Keratinocyte (primary cell): ENCODE measurements around the gene RRP8. TPM values are rescaled to one million over a fixed set of nuclear protein-coding genes. Genes with fewer than 3 reads are reported as not detected.

ENCODE experiments used
- DNase-seq: peaks from one replicate; pipeline ENCODE4 v3.0.0-alpha.2; 2011; ENCODE audit warnings: low read depth, missing footprints, low spot score
- FAIRE-seq: peaks from 2 replicates; lab custom pipeline; 2011; peaks lifted over from hg19 to GRCh38; lab: Jason Lieb, UNC
- H2AFZ ChIP-seq: 2 replicates; pipeline ENCODE4 v1.6.0; 2012; ENCODE audit warnings: low read length, control low read depth, inconsistent platforms; ENCODE audit not compliant: control insufficient read depth
- H3K27ac ChIP-seq: 2 replicates; pipeline ENCODE4 v1.5.1; 2011; ENCODE audit warnings: low read length; ENCODE audit not compliant: control insufficient read depth, insufficient read depth
- H3K27me3 ChIP-seq: 3 replicates; pipeline ENCODE4 v1.6.0; 2011; ENCODE audit warnings: low read length; ENCODE audit not compliant: control insufficient read depth, insufficient read depth; ENCODE audit errors: extremely low read depth
- H3K36me3 ChIP-seq, 2 experiments: 2 replicates in 1 of 2; 3 replicates in 1 of 2; pipeline ENCODE4 v1.5.1; 2011; ENCODE audit warnings: low read length in 2 of 2, mild to moderate bottlenecking in 1 of 2; ENCODE audit not compliant: control insufficient read depth in 2 of 2, insufficient read depth in 2 of 2; ENCODE audit errors: extremely low read depth in 1 of 2
- H3K4me1 ChIP-seq: 3 replicates; pipeline ENCODE4 v1.5.1; 2011; ENCODE audit warnings: low read length; ENCODE audit not compliant: control insufficient read depth, insufficient read depth; ENCODE audit errors: extremely low read depth
- H3K4me2 ChIP-seq: 3 replicates; pipeline ENCODE4 v1.6.0; 2011; ENCODE audit warnings: low read depth, low read length; ENCODE audit not compliant: control insufficient read depth, insufficient read depth; ENCODE audit errors: extremely low read depth
- H3K4me3 ChIP-seq, 3 experiments: fragments of 200-600 bp in 1 of 3; sonication (generic) in 1 of 3; 2 replicates in 2 of 3; 3 replicates in 1 of 3; pipeline ENCODE4 v1.5.1; 2011 to 2016; ENCODE audit warnings: low read length in 3 of 3, mild to moderate bottlenecking in 3 of 3, control low read depth in 2 of 3, inconsistent platforms in 1 of 3, low read depth in 1 of 3, mixed read lengths in 1 of 3, mixed run types in 1 of 3, moderate library complexity in 1 of 3; ENCODE audit not compliant: control insufficient read depth in 2 of 3, insufficient read depth in 2 of 3; ENCODE audit errors: extremely low read depth in 1 of 3
- H3K79me2 ChIP-seq: 2 replicates; pipeline ENCODE4 v1.6.0; 2012; ENCODE audit warnings: low read length; ENCODE audit not compliant: control insufficient read depth, insufficient read depth
- H3K9ac ChIP-seq: 3 replicates; pipeline ENCODE4 v1.6.0; 2011; ENCODE audit warnings: low read length; ENCODE audit not compliant: control insufficient read depth, insufficient read depth; ENCODE audit errors: extremely low read depth
- H3K9me1 ChIP-seq: 3 replicates; pipeline ENCODE4 v1.6.0; 2011; ENCODE audit warnings: low read length; ENCODE audit not compliant: control insufficient read depth, insufficient read depth; ENCODE audit errors: extremely low read depth
- H3K9me3 ChIP-seq: 2 replicates; pipeline ENCODE4 v1.5.1; 2012; ENCODE audit warnings: low read depth, low read length; ENCODE audit not compliant: control insufficient read depth
- H4K20me1 ChIP-seq: 3 replicates; pipeline ENCODE4 v1.6.0; 2011; ENCODE audit warnings: low read length; ENCODE audit not compliant: control insufficient read depth, insufficient read depth; ENCODE audit errors: extremely low read depth
- CTCF ChIP-seq, 3 experiments: IDR thresholded peaks in 1 of 3; conservative IDR thresholded peaks in 1 of 3; optimal IDR thresholded peaks in 1 of 3; 2 replicates in 2 of 3; 3 replicates in 1 of 3; pipeline versions ENCODE3 to v1.5.1; 2011; ENCODE audit warnings: low read length in 3 of 3, mild to moderate bottlenecking in 3 of 3, moderate library complexity in 2 of 3, control low read depth in 1 of 3, inconsistent platforms in 1 of 3; ENCODE audit not compliant: insufficient read depth in 2 of 3; ENCODE audit errors: extremely low read depth in 1 of 3
- EZH2 ChIP-seq: IDR thresholded peaks from one replicate; pipeline ENCODE4 v1.6.1; 2012; ENCODE audit warnings: inconsistent platforms, mild to moderate bottlenecking, low read length, moderate library complexity
- dilution Hi-C: fragments of 300-500 bp; cut with MboI; formaldehyde crosslinking; loops from one replicate; pipeline ENCODE4 v1.7.0; 2020; ENCODE audit warnings: low sequenced_read_pairs; ENCODE audit not compliant: extremely low pct_ligation_motif_present
- polyA plus RNA-seq, 5 experiments: library from polyadenylated mRNA; depleted of rRNA in 3 of 5; stranded (reverse) in 3 of 5; stranded (forward) in 1 of 5; unstranded in 1 of 5; fragments of >200 nt; gene quantifications; 1 replicate in 1 of 5; 2 replicates in 3 of 5; 3 replicates in 1 of 5; pipeline versions ENCODE4 v1.2.1 to v1.2.3, GENCODE V29; 2011 to 2012; ENCODE audit warnings: missing spikeins in 2 of 5, low read depth in 1 of 5, low replicate concordance in 1 of 5

Gene RRP8
- polyA plus RNA-seq, 1 donor (not counting 4 experiments of a cell fraction or from before 2014, with no cell fraction given) = 15.0 TPM

DNA sequence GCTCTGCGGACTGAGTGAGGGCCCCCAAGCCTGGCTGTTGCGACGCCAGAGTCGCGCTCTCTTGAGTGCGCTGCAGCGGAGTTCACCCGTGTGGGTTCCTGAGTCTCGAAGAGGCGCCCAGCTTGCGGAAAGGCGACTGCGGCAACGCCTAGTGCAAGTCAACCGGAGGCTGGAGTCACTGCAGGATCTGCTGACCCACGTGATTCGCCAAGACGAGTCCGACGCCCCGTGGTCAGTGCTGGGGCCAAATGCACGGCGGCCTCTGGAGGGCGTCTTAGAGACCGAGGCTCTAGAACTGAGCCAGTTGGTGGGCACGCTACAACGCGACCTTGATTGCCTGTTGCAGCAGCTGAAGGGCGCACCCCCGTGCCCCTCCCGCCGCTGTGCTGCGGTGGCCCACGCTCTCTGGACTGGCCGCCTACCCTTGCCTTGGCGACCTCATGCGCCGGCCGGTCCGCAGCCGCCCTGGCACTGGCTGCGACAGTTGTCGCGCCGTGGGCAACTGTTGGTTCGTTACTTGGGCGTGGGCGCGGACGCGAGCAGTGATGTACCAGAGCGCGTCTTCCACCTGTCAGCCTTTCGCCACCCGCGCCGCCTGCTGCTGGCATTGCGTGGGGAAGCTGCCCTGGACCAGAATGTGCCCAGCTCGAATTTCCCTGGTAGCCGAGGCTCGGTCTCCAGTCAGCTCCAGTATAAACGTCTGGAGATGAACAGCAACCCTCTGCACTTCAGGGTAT, 32.6 kb downstream of the RRP8 start:
- FAIRE-seq = no peak
- no peak for TF ChIP-seq EZH2
- TF ChIP-seq CTCF (optimal IDR thresholded peaks at IDR 0.05 in 1 of 3, IDR thresholded peaks at IDR 0.05 in 1 of 3, conservative IDR thresholded peaks at IDR 0.05 in 1 of 3; ENCODE audit: extremely low read depth in 1 of 3, insufficient read depth in 2 of 3, low read length in 3 of 3) = no peak
- no peak overlapping the region for H3K9ac ChIP-seq
- H3K27me3 ChIP-seq = no peaks in the 10 kb centered on the region
- no peak overlapping the region for H3K4me3 ChIP-seq
- no peaks in the 10 kb centered on the region for H3K9me1 ChIP-seq
- H3K4me1 ChIP-seq = peaks cover 5% of the 10 kb centered on the region
- H4K20me1 ChIP-seq = no peaks in the 10 kb centered on the region
- DNase-seq = no peak
- no peak overlapping the region for H2AFZ ChIP-seq
- no peaks in the 10 kb centered on the region for H3K9me3 ChIP-seq
- dilution Hi-C loops = no loop called here
- no peak overlapping the region for H3K4me2 ChIP-seq
- H3K27ac ChIP-seq = no peak overlapping the region
- H3K36me3 ChIP-seq = peaks cover 0 to 1% of the 10 kb centered on the region in 2 experiments
- H3K79me2 ChIP-seq = no peaks in the 10 kb centered on the region

DNA sequence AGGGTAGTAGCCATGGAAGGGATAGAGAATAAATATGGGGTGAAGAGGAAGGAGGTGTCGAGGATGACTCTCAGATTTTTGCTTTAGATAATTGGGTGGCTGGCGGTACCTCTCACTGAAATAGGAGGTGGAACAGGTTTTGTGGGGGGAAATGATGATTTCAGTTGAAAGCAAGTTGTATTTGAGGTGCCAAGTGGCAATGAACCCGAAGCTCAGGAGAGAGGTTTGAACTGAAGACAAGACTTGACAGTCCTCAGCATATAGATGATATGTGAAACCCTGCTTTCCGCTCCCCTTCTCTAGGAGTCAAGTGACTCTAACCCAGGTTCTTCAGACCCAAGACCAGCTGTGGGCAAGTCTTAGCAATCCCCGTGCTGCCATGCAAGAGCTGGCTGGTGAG, 33.7 kb downstream of the RRP8 start:
- no peaks in the 10 kb centered on the region for H3K9me3 ChIP-seq
- no peak overlapping the region for H2AFZ ChIP-seq
- no peak overlapping the region for H3K27ac ChIP-seq
- no peaks in the 10 kb centered on the region for H3K27me3 ChIP-seq
- no peaks in the 10 kb centered on the region for H4K20me1 ChIP-seq
- no peak for TF ChIP-seq CTCF (optimal IDR thresholded peaks at IDR 0.05 in 1 of 3, IDR thresholded peaks at IDR 0.05 in 1 of 3, conservative IDR thresholded peaks at IDR 0.05 in 1 of 3; ENCODE audit: extremely low read depth in 1 of 3, insufficient read depth in 2 of 3, low read length in 3 of 3)
- TF ChIP-seq EZH2 = no peak
- peaks cover 0 to 1% of the 10 kb centered on the region in 2 experiments for H3K36me3 ChIP-seq
- no peak for FAIRE-seq
- H3K4me3 ChIP-seq = no peak overlapping the region
- H3K9me1 ChIP-seq = no peaks in the 10 kb centered on the region
- no peaks in the 10 kb centered on the region for H3K79me2 ChIP-seq
- dilution Hi-C loops = no loop called here
- no peak for DNase-seq
- H3K9ac ChIP-seq = no peak overlapping the region
- H3K4me2 ChIP-seq = no peak overlapping the region
- H3K4me1 ChIP-seq = peaks cover 5% of the 10 kb centered on the region
